ENCODE data around the gene ZDHHC6.
"Not testable (repeated sequence)": the region's sequence is repeated elsewhere in the genome, so short reads cannot be mapped to it uniquely, and the experiment has no call there.

The ZDHHC6 gene

GRCh38 chr10:112446855-112447619 is at the start of gene ZDHHC6, which contains the start of gene VTI1A:
ZDHHC6 (minus strand) TSS chr10:112446914; CDS start chr10:112445436, 1,478 bp downstream.
VTI1A (plus strand) TSS chr10:112447215; CDS start chr10:112447374, 159 bp downstream.
- DNase-seq, result peak; percentile 30

- no peak for DNase-seq
These were observed 46.0 kb upstream of the ZDHHC6 start for GRCh38 chr10:112492736-112493135.

DNA sequence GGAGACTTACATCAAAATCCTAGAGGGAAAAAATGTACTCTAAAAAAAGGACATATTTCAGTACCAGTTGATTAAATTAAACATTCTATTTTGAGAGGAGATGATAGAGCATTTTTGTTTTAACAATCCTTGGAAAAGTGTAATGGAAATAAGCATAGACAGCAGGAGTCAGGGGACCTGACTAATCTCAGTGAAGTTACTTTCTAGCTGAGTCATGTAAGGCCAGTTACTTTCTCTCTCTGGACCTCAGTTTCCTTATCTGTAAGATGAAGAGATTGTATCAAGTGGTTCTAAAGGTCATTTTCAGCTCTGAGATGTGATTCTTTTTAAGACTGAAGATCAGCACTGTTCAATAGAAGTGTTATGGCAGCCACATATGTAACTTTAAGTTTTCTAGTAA is 44.4 kb upstream of the ZDHHC6 start:
- no peak for DNase-seq

DNA sequence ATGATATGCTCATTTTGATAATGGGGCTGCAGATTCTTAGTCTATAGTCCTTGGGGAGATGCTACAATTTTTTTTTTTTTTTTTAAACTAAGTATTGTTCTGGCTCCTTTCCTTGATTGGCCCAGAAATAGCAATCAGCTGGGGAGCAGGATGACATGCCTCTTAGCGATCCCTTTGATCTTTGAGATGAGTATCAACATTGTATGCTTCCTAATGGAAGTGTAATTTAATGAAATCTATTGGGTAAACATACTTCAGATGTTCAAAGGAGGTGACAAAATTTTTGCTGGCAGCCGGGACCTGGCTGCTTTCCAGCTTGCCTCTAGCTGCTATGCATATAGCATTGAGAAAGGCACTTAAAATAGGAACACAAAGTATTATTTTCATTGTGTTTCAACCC is 43.8 kb upstream of the ZDHHC6 start:
- DNase-seq, result peak; percentile 3

GRCh38 chr10:112487964-112488363 is 41.2 kb upstream of the ZDHHC6 start:
- no peak for DNase-seq

DNA sequence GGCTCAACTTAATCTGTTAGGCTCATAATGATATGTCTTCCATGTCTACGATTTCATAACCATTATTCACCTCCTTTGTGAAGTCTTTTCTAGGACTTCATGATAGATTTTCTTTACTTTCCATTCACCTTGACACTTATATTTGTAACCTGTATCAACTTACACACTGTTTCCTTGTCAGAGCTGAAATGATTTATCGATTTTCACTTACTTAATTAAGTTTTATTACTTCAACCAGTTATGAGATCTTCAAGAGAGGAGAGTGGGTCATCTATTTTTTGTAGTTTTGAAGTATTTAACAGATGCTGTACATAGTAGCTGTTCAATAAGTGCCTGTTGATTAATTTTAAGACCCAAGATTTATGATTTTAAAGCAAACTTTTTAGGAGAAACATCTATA is 37.7 kb upstream of the ZDHHC6 start:
- DNase-seq, result no peak

GRCh38 chr10:112481602-112482001 is 34.9 kb upstream of the ZDHHC6 start:
- no peak for DNase-seq

GRCh38 chr10:112475575-112476218 is 29.0 kb upstream of the ZDHHC6 start:
- DNase-seq, result no peak

DNA sequence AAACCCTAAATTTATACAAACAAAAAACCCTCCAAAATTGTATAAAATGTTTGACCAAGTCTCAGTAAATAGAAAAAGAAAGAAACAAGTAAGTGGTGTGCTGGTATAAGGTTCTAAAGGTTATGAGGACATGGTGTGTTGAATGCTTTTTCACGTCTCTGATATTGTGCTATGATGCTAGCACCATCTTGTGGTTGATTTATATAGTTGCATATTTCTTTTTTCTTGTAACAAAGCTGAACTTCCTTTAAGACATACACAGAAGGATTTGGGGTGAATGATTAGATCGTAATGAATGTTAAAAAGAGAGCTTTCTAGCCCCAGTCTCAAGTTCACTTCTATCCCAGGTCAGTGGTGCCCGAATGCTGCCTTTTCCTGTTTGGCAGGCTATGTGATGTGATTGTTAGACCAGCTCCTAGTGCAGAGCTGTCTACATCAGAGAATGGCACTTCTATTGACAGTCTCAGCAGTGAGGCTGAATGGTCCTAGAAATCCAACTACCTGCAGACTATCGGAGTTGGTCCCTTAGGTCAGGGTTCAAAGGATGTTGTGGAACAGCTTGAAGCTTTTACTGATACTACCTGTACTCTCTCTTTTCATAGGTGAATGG is 25.3 kb upstream of the ZDHHC6 start:
- peak; percentile 22 for DNase-seq

GRCh38 chr10:112467541-112468075 is 20.9 kb upstream of the ZDHHC6 start:
- DNase-seq, result no peak

- DNase-seq, result no peak
These were observed 20.1 kb upstream of the ZDHHC6 start for GRCh38 chr10:112466802-112467201.

- DNase-seq, result no peak
These were observed 18.7 kb upstream of the ZDHHC6 start for GRCh38 chr10:112465299-112465883.

DNA sequence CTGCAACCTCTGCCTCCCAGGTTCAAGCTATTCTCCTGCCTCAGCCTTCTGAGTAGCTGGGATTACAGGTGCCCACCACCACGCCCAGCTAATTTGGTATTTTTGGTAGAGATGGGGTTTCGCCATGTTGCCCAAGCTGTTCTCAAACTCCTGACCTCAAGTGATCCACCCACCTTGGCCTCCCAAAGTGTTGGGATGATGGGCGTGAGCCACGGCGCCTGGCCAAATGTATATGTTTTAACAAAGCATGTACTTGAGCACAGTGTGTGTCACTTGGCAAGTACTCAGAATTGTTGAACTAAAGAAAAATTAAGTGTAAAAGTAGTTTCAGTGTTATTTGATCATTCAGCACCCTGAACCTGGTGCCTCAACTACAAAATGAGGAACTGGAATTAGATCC is 17.4 kb upstream of the ZDHHC6 start:
- DNase-seq, result not testable (repeated sequence)

DNA sequence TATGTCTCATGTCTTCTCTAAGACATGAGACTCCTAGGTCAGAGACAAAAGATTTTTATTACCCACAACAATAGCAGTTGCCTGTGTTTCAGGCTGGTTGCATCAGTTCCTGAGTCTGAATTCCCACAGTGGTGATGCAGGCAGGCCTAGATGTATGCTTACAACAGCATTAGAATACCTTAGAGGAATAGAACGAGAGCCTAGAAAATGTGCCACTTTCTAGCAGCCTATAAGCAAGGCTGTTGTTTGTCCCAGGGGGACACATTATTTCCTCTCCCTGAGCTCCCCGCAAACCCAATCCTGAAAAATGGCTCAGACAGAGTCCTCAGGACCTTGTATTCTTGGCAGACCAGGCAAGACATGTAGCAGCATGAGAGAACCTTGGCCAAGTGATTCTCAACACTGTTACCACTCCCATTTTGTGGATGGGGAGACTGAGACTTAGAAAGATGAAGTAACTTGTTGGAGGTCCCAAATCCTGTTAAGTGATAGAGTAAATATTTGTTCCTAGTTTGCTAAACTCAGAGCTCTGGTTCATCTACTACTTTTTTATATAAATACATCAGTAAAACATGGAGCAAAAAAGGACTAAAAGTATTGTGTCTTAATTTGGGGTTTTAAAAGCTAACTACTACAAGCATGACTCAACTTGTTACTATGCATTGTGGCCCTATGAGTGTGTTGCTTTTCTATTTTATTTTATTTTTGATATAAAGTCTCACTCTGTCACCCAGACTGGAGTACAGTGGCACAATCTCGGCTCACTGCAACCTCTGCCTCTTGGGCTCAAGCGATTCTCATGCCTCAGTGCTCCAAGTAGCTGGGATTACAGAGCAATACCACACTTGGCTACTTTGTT is 14.5 kb upstream of the ZDHHC6 start:
- DNase-seq, result no peak

- DNase-seq, result no peak
These were observed 13.7 kb upstream of the ZDHHC6 start for GRCh38 chr10:112460366-112460765.

DNA sequence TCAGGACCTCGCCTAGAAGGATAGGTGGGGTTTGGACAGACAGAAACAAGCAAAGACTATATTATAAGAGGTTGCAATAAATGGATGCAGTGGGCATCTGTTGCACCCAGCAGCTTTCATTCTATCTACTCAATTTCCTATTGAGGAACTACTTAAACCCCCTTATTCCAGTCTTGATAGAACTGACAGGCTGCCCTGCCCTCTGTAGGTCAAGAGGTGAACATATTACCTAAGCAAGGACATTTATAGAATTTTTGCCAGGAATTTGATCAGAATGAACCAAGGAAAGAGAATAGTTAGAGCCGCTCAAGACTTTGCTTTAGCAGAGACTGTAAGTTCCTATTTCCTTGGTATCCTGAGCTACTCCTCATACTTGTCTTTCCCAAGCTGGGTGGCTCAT is 9.8 kb upstream of the ZDHHC6 start:
- DNase-seq, result no peak

DNA sequence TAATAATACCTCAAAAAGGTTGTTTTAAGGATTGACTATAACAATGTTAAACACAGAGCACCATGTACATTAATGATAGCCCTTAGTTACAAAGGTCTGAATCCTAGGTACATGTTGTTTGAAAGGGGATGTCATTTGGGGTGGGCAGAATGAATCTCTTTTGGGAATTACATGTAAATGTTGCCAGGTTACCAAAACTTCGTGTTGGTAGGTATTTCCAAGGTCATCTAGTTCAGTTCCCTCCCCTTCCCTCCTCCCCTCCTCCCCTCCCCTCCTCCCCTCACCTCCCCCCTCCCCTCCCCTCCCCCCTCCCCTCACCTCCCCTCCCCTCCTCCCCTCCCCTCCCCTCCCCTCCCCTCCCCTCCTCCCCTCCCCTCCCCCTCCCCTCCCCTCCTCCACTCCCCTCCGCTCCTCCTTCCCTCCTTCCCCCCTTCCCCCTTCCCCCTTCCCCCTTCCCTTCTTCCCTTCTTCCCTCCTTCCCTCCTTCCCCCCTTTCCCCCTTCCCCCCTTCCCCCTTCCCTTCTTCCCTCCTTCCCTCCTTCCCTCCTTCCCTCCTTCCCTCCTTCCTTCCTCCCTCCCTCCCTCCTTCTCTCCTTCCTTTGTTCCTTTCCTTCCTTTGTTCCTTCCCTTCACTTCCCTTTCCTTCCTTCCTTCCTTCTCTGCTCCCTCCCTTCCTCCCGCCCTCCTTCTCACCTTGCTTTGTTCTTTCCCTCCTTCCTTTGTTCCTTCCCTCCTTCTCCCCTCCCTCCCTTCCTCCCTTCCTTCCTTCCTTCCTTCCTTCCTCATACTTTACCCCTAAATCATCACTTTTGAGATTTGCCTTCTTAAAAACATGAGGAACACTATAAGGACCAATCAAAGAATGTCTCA is 8.4 kb upstream of the ZDHHC6 start:
- DNase-seq, result no peak

DNA sequence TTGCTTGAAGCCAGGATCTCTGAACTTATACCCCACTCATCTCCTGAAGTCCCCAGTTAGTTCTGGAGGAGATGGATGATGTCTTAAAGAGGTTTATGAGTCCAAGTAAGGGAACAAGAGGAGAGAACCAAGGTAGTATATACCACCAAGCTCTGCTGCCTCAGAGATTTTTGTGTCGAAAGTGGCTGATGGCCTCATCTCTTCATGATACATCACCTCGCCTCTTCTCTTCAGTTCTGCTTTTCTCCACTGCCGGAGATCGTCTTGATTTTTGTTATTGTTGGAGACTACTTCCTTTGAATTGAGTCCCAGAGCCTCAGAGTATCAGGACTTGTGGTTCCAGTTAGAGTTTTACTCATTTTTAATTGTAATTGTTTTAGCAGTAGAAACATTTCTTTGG is 2.2 kb upstream of the ZDHHC6 start:
- DNase-seq, result no peak

DNA sequence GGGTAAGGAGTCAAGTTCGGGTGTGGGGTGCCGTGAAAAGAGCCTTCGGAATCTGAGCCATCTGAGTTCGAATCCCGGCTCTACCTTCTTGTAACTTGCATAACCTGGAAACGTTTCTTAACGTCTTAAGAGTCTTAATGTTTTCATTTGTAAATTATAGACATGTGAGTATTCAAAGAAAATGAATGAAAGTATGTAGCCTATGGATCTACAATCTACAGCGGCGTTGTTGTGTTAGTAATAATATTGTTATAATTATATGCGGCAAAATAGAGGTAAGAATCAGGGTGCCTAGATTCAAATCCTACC is 860 bp upstream of the ZDHHC6 start:
- no peak for DNase-seq

- no peak for DNase-seq
These were observed 459 bp downstream of the ZDHHC6 start for GRCh38 chr10:112446055-112446854.

- no peak for DNase-seq
These were observed 4.7 kb downstream of the ZDHHC6 start for GRCh38 chr10:112442063-112442462.

Measured in NCI-H446 treated with DMSO at 0.1 percent for 48 hours (cell line).